HCT116 (cell line): ENCODE measurements around the gene AGPAT3. TPM values are rescaled to one million over a fixed set of nuclear protein-coding genes. Genes with fewer than 3 reads are reported as not detected.

Source experiments
- ATAC-seq: fragments of 200-7000 bp; cut with Tn5 transposase; 2 replicates; pipeline ENCODE4 v1.9.1; 2020; ENCODE audit warnings: mild to moderate bottlenecking, moderate library complexity
- BruUV-seq: library from RNA; stranded (reverse); fragments of 400-500 nt; replicated peaks from 2 replicates; lab custom pipeline; 2021; lab: Mats Ljungman, UMichigan
- CTCF ChIA-PET: fragments of 300-600 bp; sonication (Branson Sonifier 250); formaldehyde crosslinking; loops from one replicate; lab custom pipeline; 2021; ENCODE audit warnings: antibody characterized with exemption; lab: Charles Lee
- POLR2A ChIA-PET: fragments of 300-600, 350-600 bp; sonication (Branson Sonifier 250); formaldehyde crosslinking; loops from one replicate; lab custom pipeline; 2021; ENCODE audit warnings: antibody characterized with exemption; lab: Charles Lee
- RAD21 ChIA-PET, 2 experiments: fragments of 300-600 bp; sonication (Branson Sonifier 250); formaldehyde crosslinking; loops; one replicate each; lab custom pipeline; 2023; ENCODE audit warnings: low total read pairs in 2 of 2; ENCODE audit not compliant: uncharacterized antibody in 2 of 2, unreplicated experiment in 2 of 2, low non-redundant PET in 1 of 2; lab: Charles Lee
- DNase-seq: peaks from one replicate; pipeline ENCODE4 v3.0.0-alpha.2; 2010; ENCODE audit warnings: low read depth, low spot score
- H2AFZ ChIP-seq: fragments of 200-600 bp; shearing (Covaris generic), sonication (generic); 2 replicates; pipeline ENCODE4 v1.6.1; 2017; ENCODE audit warnings: low read depth, mixed run types, mixed read lengths, antibody characterized with exemption, low read length; ENCODE audit not compliant: poor library complexity, severe bottlenecking
- H3K27ac ChIP-seq: 2 replicates; pipeline ENCODE4 v1.5.1; 2012; ENCODE audit warnings: low read depth, low read length
- H3K27me3 ChIP-seq: fragments of 200-600 bp; sonication (generic); 2 replicates; pipeline ENCODE4 v1.6.1; 2016; ENCODE audit warnings: mixed run types, low read length, mixed read lengths; ENCODE audit not compliant: insufficient read depth
- H3K36me3 ChIP-seq, 2 experiments: fragments of 200-500 bp in 1 of 2; fragments of 200-600 bp in 1 of 2; sonication (Bioruptor generic) in 1 of 2; sonication (generic) in 1 of 2; 2 replicates each; pipeline versions ENCODE4 v1.5.1 to v1.6.1; 2014 to 2016; ENCODE audit warnings: low read length in 2 of 2, inconsistent platforms in 1 of 2, mixed read lengths in 1 of 2, mixed run types in 1 of 2; ENCODE audit not compliant: insufficient read depth in 2 of 2, control insufficient read depth in 1 of 2
- H3K4me1 ChIP-seq, 2 experiments: fragments of 200-600 bp in 1 of 2; sonication (generic) in 1 of 2; 2 replicates each; pipeline versions ENCODE4 v1.5.1 to v1.6.1; 2012 to 2017; ENCODE audit warnings: low read length in 2 of 2, inconsistent platforms in 1 of 2, mild to moderate bottlenecking in 1 of 2, mixed read lengths in 1 of 2, mixed run types in 1 of 2, moderate library complexity in 1 of 2; ENCODE audit not compliant: insufficient read depth in 2 of 2, control insufficient read depth in 1 of 2
- H3K4me2 ChIP-seq: fragments of 200-600 bp; sonication (generic); 2 replicates; pipeline ENCODE4 v1.6.1; 2017; ENCODE audit warnings: mixed run types, low read length, mixed read lengths
- H3K4me3 ChIP-seq, 2 experiments: fragments of 200-600 bp in 1 of 2; sonication (generic) in 1 of 2; replicated peaks in 1 of 2; 2 replicates each; pipeline ENCODE4 v1.5.1; 2011 to 2016; ENCODE audit warnings: low read length in 2 of 2, control low read depth in 1 of 2, low read depth in 1 of 2, mild to moderate bottlenecking in 1 of 2, mixed read lengths in 1 of 2, mixed run types in 1 of 2
- H3K79me2 ChIP-seq: fragments of 200-600 bp; sonication (generic); 2 replicates; pipeline ENCODE4 v1.6.1; 2017; ENCODE audit warnings: mild to moderate bottlenecking, mixed run types, low read length, moderate library complexity, mixed read lengths; ENCODE audit not compliant: insufficient read depth
- H3K9ac ChIP-seq: fragments of 200-600 bp; sonication (generic); 2 replicates; pipeline ENCODE4 v1.6.1; 2016; ENCODE audit warnings: low read length, mixed read lengths
- H3K9me2 ChIP-seq: fragments of 200-600 bp; sonication (generic), shearing (Covaris generic); 2 replicates; pipeline ENCODE4 v1.6.1; 2017; ENCODE audit warnings: mixed run types, mild to moderate bottlenecking, moderate library complexity; ENCODE audit not compliant: insufficient read depth
- H3K9me3 ChIP-seq, 2 experiments: fragments of 200-500 bp in 1 of 2; fragments of 200-600 bp in 1 of 2; sonication (Bioruptor generic) in 1 of 2; sonication (generic) in 1 of 2; 2 replicates each; pipeline ENCODE4 v1.6.1; 2014 to 2017; ENCODE audit warnings: low read length in 2 of 2, mixed read lengths in 2 of 2, inconsistent platforms in 1 of 2, low read depth in 1 of 2, mild to moderate bottlenecking in 1 of 2, mixed run types in 1 of 2, moderate library complexity in 1 of 2; ENCODE audit not compliant: control insufficient read depth in 1 of 2, insufficient read depth in 1 of 2
- H4K20me1 ChIP-seq: fragments of 200-600 bp; sonication (generic), shearing (Covaris generic); 2 replicates; pipeline ENCODE4 v1.6.1; 2017; ENCODE audit warnings: mixed run types, mild to moderate bottlenecking, moderate library complexity; ENCODE audit not compliant: insufficient read depth
- ATF3 ChIP-seq: IDR thresholded peaks from 2 replicates; pipeline ENCODE4 v1.6.1; 2012
- CBX3 ChIP-seq: IDR thresholded peaks from 2 replicates; pipeline ENCODE4 v1.6.1; 2012; ENCODE audit warnings: low read depth
- CTCF ChIP-seq, 3 experiments: fragments of 200-600 bp in 1 of 3; sonication (generic) in 1 of 3; IDR thresholded peaks in 2 of 3; conservative IDR thresholded peaks in 1 of 3; 2 replicates each; pipeline ENCODE4 v1.5.1; 2012 to 2017; ENCODE audit warnings: low read depth in 2 of 3, low read length in 2 of 3, antibody characterized with exemption in 1 of 3, borderline replicate concordance in 1 of 3, control low read depth in 1 of 3, mild to moderate bottlenecking in 1 of 3, mixed read lengths in 1 of 3, mixed run types in 1 of 3, moderate library complexity in 1 of 3; ENCODE audit not compliant: insufficient read depth in 1 of 3
- EGR1 ChIP-seq: IDR thresholded peaks from 2 replicates; pipeline ENCODE4 v1.6.1; 2012; ENCODE audit warnings: low read depth
- ELF1 ChIP-seq: IDR thresholded peaks from 2 replicates; pipeline ENCODE4 v1.6.1; 2012; ENCODE audit warnings: low read depth, borderline replicate concordance
- EZH2phosphoT487 ChIP-seq: fragments of 200-600 bp; IDR thresholded peaks from 2 replicates; pipeline ENCODE4 v1.6.1; 2018; ENCODE audit warnings: antibody characterized with exemption, borderline replicate concordance
- FOSL1 ChIP-seq: IDR thresholded peaks from 2 replicates; pipeline ENCODE4 v1.6.1; 2012; ENCODE audit warnings: low read depth
- JUND ChIP-seq: IDR thresholded peaks from 2 replicates; pipeline ENCODE4 v1.6.1; 2012
- POLR2A ChIP-seq: IDR thresholded peaks from 2 replicates; pipeline ENCODE4 v1.7.0; 2011; ENCODE audit warnings: borderline replicate concordance; ENCODE audit not compliant: insufficient read depth, insufficient read length; ENCODE audit errors: extremely low read depth
- POLR2AphosphoS5 ChIP-seq: IDR thresholded peaks from 2 replicates; pipeline ENCODE4 v1.6.1; 2011; ENCODE audit warnings: mild to moderate bottlenecking, low read depth, low read length, moderate library complexity
- RAD21 ChIP-seq: IDR thresholded peaks from 2 replicates; pipeline ENCODE4 v1.6.1; 2012; ENCODE audit warnings: low read depth, mild to moderate bottlenecking
- SRF ChIP-seq: IDR thresholded peaks from 2 replicates; pipeline ENCODE4 v1.6.1; 2012; ENCODE audit warnings: low read depth
- TCF7L2 ChIP-seq: IDR thresholded peaks from 2 replicates; pipeline ENCODE4 v1.7.0; 2011; ENCODE audit warnings: borderline replicate concordance, inconsistent platforms; ENCODE audit not compliant: insufficient read depth, insufficient read length; ENCODE audit errors: extremely low read depth
- ZBTB33 ChIP-seq: IDR thresholded peaks from 2 replicates; pipeline ENCODE4 v1.6.1; 2011; ENCODE audit warnings: mild to moderate bottlenecking, low read length, moderate library complexity; ENCODE audit not compliant: insufficient replicate concordance; ENCODE audit errors: extremely low read depth
- ZNF274 ChIP-seq: fragments of 200-500 bp; sonication (Bioruptor generic); IDR thresholded peaks from 2 replicates; pipeline ENCODE4 v1.6.1; 2014; ENCODE audit warnings: mild to moderate bottlenecking, low read depth, low read length, inconsistent platforms
- intact Hi-C: fragments of 100-400 bp; cut with micrococcal nuclease; formaldehyde crosslinking; loops from 2 replicates; pipeline ENCODE4 v1.10.0; 2022
- total RNA-seq: library from RNA; stranded (reverse); gene quantifications from one replicate; pipeline ENCODE4 v1.2.1, GENCODE V29; 2021; ENCODE audit not compliant: unreplicated experiment

Gene AGPAT3
- total RNA-seq, 1 experiment from 2014 or later = 54.1 TPM

- Histone ChIP-seq H3K27me3 (no peaks in the 10 kb centered on the region), H4K20me1 (no peaks in the 10 kb centered on the region), H3K4me1 (peaks cover 0 to 1% of the 10 kb centered on the region in 2 experiments; a peak in 3 of 4 replicates), H2AFZ (no peak overlapping the region), H3K27ac (no peak overlapping the region), H3K79me2 (no peaks in the 10 kb centered on the region), H3K36me3 (no peaks in the 10 kb centered on the region), H3K9me2 (no peaks in the 10 kb centered on the region), H3K4me3 (no peak overlapping the region), H3K4me2 (no peak overlapping the region), H3K9ac (no peak overlapping the region), H3K9me3 (no peaks in the 10 kb centered on the region)
- CTCF ChIA-PET = no interaction called here
- POLR2A ChIA-PET = no interaction called here
- RAD21 ChIA-PET = no interaction called here
- BruUV-seq = no TSS peak
- ATAC-seq = no peak
- intact Hi-C loops = no loop called here
- no peak for TF ChIP-seq SRF
- no peak for TF ChIP-seq ZBTB33
- no peak for TF ChIP-seq CBX3
- no peak for TF ChIP-seq POLR2A
- no peak for TF ChIP-seq CTCF (IDR thresholded peaks at IDR 0.05 in 2 of 3, conservative IDR thresholded peaks at IDR 0.05 in 1 of 3; ENCODE audit: borderline replicate concordance in 1 of 3, insufficient read depth in 1 of 3, low read depth in 2 of 3, low read length in 2 of 3)
- no peak for TF ChIP-seq FOSL1
- TF ChIP-seq POLR2AphosphoS5 = no peak
- no peak for TF ChIP-seq EZH2phosphoT487
- no peak for TF ChIP-seq JUND
- no peak for TF ChIP-seq EGR1
- no peak for TF ChIP-seq TCF7L2
- TF ChIP-seq RAD21 = no peak
- no peak for TF ChIP-seq ELF1
- no peak for TF ChIP-seq ATF3
- no peak for TF ChIP-seq ZNF274
- no peak for DNase-seq
These were observed 85.9 kb downstream of the AGPAT3 start for GRCh38 chr21:43950936-43951335.
